GM19043 (cell line): ENCODE measurements around the gene GJA5.

Experiments
- ATAC-seq: cut with Tn5 transposase; IDR thresholded peaks from one replicate; pipeline ENCODE4 v1.9.1; 2021; ENCODE audit warnings: low read depth; ENCODE audit not compliant: unreplicated experiment

The GJA5 gene

DNA sequence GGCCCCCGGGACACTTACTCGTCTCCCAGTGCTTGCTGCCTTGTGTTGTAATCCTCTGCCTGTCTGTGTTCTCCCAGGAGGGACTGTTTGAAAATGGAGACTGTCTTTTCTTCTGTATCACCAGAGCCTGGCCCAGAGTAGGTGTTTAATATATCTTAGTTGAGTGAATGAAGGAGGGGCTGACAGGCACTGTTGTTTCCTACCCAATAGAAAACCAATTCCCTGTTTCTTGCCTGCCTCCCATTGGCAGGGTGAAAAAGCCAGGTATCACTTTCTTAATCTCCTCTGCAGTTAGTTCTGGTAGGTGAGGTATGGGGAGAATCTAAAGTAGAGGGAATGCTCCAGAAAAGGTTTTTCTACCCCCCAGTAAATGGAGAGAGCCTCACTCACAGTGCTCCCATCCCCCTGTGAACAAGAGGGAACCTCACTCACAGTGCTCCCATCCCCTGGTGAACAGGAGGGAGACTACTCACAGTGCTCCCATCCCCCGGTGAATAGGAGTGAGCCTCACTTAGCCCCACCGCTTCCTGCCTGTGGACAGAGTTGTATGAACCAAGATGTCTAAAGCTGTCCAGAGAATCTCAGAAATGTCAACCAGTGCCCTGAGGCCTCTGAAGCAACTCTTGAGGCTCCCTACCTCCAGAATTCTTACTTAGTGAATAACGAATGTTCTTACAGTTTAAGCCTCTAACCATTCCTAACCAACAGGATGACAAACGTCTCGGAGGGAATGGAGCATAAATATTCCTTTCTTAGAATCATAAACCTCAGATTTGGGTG is at the start of gene GJA5:
TSS of gene GJA5 (minus strand) at position 122 of the 780 bp plus-strand sequence. CDS start 1,364 bp downstream, outside the sequence.
- ATAC-seq = no peak

DNA sequence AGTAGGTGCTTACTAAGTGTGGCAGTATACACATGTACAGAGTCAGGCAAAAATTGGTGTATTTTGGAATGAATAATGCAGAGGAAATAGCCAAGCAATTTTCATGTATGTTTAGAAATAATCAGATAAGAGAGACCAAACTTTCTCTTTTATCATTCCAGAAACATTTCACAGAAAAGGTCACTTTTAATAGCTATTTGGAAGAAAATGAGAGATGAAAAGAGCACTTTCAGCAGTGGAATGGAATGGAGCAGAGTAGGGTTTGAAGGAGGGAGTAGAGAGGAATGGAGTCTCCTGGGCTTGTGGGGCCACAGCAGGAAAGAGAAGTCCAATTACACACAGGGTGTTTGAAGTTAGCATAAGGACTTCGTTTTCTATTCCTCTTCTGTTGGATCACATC is 48.8 kb upstream of the GJA5 start:
- ATAC-seq = no peak

- ATAC-seq = no peak
Measured at GRCh38 chr1:147808025-147808424, 47.6 kb upstream of the GJA5 start.

GRCh38 chr1:147807405-147807804 is 47.0 kb upstream of the GJA5 start:
- no peak for ATAC-seq

GRCh38 chr1:147804942-147805723 is 44.7 kb upstream of the GJA5 start:
- no peak for ATAC-seq

- no peak for ATAC-seq
Measured at GRCh38 chr1:147800804-147801203, 40.4 kb upstream of the GJA5 start.

- no peak for ATAC-seq
Measured at GRCh38 chr1:147798731-147799130, 38.3 kb upstream of the GJA5 start.

- no peak for ATAC-seq
Measured at GRCh38 chr1:147794570-147794969, 34.2 kb upstream of the GJA5 start.

DNA sequence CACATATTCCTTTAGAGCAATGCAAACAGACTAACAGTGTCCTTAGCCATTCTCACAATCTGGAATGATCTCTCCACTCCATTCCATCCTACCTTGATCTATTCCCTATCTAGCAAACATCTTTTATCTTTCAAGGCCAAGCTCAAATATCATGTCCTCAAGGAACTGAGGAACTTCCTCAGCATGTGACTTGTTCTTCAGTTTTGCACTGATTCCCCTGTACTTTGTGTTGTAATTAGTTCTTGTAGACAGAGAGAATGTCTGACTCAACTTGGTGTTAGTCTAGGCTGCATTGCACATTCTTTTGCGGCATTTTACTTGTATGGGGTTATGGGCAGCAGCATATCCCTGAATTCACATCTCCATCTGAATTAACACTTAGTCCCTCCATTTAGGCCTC is 31.5 kb upstream of the GJA5 start:
- ATAC-seq = no peak

DNA sequence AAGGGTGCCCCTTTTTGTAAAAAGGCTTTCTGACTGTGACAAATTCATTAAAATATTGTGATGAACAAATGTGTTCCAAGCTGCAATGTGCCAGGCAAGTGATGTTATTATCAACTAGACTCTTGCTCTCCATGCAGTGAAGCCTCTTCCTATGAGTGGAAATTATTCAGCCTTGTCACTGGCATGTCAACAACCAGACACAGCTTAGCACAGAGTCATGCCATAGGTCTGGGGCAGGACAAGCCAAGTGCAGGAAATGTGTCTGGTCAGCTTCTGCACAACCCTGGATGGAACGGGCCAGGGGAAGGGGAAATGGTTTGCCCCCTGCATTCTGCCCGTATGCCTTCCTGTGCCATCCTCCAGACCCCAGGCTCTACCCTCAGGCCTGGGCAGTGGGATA is 27.4 kb upstream of the GJA5 start:
- ATAC-seq = no peak

DNA sequence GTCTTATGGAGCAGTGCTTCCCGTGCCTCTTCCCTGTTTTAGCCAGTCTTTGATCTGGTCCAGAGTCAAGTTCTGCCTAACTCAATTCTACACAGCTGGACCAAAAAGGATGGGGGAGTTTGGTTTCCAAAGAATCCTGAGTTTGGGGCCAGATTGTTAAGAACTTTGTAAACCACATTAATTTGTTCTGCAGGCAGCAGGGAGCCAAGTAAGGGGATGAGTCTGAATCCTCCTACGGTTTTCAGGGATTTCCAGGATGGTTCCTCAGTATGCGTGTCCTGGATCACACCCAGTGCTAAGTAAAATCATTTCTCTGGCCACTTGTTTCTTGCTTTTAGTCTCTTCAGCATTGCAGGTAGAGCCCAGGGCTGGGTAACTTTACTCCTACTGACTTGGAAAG is 26.1 kb upstream of the GJA5 start:
- ATAC-seq = no peak

DNA sequence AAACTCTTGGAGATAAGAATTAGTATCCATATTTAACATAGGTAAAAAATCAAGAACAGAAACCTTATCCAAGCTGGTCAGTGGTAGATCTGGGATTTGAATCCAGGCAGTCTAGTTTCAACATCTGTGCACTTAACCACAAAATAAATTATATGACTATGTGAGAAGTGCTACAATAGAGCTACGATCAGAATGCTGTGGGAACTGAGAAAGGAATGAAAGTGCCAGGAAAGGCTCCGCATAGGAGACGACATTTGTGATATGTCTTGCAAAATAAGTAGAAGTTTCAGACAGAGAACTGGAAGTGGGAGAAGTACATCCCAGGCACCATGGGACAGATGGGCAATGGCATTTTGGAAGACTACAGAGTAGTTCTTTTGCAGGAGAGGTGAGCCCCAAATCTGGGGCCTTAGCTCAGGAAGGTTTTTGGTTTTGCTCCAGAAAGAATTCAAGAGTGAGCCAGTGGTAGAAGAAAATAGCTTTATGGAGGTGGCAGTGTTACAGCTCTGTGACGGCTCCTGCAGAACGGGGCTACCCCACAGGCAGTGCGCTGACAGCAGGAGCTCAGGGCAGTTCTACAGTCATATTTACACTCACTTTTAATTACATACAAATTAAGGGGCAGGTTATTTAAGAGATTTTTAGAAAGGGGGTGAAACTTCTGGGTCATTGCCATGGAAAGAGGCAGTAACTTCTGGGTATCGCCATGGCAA is 25.5 kb upstream of the GJA5 start:
- ATAC-seq = no peak

DNA sequence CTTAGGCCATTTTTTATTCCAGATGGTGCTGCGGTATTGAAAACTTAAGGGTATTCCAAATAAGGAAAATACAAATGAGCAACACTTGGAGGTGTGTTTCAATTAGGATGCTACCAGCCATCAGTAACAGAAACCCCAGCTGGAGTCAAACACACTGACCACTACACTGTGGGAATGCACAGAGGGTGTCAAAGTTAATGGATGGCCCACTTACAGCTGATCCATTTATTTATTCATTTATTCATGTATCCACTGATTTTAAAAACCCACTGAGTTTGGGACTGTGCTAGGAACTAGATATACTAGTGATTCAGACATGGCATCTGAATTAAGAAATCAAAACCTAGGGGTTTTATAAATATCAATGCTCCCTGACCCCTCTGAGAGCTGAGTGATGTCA is 24.5 kb upstream of the GJA5 start:
- ATAC-seq = no peak

- ATAC-seq = no peak
Measured at GRCh38 chr1:147781056-147781471, 20.7 kb upstream of the GJA5 start.

DNA sequence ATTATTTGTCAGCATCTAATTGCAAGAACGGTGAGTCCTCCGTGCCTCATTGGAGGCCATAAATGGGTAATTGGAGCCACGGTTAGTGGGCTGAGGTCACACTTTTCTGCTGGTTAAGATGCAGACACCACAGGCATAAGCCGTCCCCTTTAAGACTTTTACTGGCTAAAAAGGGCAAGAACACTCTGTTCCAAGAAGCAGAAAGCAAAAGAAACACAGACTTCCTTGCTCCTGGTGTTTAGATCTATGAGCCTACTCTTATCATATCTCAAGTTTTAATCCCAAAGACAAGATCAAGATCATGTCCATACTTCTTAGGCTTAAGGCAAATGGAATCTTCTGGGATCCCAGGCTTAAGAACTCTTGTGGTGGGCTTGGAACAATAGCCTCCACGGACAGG is 17.3 kb upstream of the GJA5 start:
- ATAC-seq = no peak

DNA sequence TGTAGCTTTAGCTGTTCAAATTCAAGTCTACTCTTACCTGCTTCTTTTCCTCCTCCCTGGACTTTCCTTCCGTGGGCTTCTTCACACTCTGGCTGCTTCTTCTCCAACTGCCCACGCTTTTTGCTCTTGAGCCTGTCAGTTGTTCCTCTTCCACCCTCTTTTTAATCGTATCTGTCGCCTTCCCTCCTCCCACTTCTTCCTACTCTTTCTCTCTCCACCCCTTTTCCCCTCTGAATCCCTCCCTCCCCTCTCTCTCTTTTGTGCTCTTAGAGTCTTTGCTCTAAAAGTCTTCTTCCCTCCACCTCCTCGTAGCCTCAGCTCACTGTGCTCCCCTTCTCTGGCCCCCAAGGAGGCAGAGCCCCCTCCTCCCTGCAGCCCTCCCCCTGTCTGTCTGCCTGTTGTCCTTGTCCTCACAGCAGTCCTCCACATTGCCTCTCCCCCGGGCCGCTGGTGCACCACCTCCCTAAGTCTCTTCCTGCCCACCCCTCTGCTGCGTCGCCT is 12.9 kb upstream of the GJA5 start:
- no peak for ATAC-seq

DNA sequence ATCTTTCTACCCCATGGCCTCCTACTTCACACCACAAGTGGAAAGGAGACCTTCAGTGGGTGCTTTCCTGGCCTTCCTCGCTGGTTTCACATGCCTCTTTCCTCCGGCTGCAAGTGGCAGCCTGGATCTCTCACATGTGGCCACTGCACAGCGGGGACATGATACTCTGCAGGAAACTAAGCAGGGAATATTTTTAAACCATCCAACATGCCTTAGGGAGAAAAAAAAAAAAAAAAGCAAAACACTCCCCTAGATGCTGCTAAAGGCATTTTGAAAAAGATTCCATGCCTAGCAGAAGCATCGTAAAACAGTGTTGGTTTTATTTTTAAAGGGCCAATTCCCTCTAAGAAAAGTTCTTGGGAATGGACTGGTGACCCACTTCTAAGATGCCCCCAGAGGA is 12.2 kb upstream of the GJA5 start:
- ATAC-seq = no peak

DNA sequence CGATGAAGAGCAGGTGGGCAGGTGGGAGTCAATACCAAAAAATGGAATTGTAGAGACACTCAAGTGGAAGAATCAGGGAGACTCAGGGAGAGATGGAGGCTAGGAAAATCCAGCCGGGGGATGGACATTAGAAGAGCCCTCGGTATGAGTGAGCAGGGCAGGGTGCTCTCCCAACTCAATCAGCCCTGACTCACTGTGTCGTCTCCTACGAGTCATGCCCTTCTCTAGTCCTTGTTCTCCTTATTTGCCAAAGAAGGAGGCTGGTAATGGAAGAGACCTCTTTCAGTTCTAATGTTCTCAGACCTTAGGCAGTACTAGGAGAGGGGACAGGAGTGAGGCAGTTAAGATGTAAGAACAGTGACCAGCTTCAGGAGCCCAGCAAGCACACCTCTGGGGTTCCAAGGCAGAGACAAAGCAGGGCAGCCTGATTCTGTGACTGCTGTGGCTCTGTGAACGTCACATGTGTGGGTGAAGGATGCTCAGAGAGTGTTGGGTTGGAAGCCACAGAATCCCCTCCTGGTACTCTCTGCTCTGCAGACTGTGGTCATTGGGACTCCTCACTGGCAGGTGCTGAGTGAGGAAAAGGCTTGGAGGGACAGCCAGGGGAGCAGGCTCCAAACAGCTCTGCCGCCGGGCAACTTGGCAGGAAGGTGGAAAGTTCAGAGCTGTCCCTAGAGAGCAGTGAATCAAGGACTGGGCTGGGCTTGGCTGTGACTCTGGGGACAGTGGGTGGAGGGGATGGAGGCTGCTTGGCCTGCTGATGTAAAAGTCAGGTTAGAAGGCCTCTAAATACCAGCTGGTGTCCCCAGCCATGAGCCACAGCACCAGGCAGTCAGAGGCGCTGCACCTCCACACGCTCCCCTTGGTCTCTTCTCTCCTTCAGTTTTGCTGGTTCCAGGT is 11.1 kb upstream of the GJA5 start:
- no peak for ATAC-seq

DNA sequence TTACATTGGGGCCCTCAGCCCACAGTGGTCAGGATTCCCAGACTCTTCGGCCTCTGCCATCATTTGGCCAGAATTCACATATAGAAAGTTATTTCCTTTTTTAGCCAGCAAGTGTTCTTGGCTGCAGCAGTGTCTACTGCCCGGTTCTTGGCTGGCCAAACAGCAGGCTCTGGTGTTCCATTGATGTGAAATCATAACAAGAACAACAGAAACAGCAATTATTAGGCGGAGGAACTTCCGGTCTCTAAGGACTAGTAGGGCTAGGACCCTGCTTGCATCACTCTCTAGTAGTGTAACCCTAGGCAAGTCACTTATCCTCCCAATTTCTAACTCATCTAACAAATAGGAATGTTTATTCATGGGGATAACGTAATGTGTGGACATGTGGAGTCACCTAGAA is 8.7 kb upstream of the GJA5 start:
- no peak for ATAC-seq

- no peak for ATAC-seq
Measured at GRCh38 chr1:147768582-147768981, 8.2 kb upstream of the GJA5 start.
